PC-3 (cell line): Measurements from ENCODE around the gene KCNK13. TPM values are rescaled to one million over a fixed set of nuclear protein-coding genes. Genes with fewer than 3 reads are reported as not detected.

Source experiments
- ATAC-seq: fragments of 200-7000 bp; cut with Tn5 transposase; 2 replicates; pipeline ENCODE4 v1.9.1; 2020; ENCODE audit warnings: mild to moderate bottlenecking, moderate library complexity
- BruUV-seq: library from RNA; stranded (reverse); fragments of 400-500 nt; replicated peaks from 2 replicates; lab custom pipeline; 2021; lab: Mats Ljungman, UMichigan
- CTCF ChIA-PET: fragments of 300-600 bp; sonication (Branson Sonifier 250); formaldehyde crosslinking; loops from one replicate; lab custom pipeline; 2022; ENCODE audit warnings: antibody characterized with exemption; lab: Charles Lee
- POLR2A ChIA-PET: fragments of 300-600 bp; sonication (Branson Sonifier 250); formaldehyde crosslinking; loops from one replicate; lab custom pipeline; 2022; ENCODE audit warnings: antibody characterized with exemption; ENCODE audit not compliant: unreplicated experiment; lab: Charles Lee
- DNase-seq: peaks from one replicate; pipeline ENCODE4 v3.0.0-alpha.2; 2015
- H2AFZ ChIP-seq: fragments of 300-600 bp; sonication (generic); 2 replicates; pipeline ENCODE4 v1.6.0; 2016; ENCODE audit warnings: antibody characterized with exemption, low read length
- H3F3A ChIP-seq: fragments of 300-600 bp; sonication (generic); one replicate; pipeline ENCODE4 v1.6.0; 2017; ENCODE audit warnings: antibody characterized with exemption, low read length, control low read depth, mild to moderate bottlenecking; ENCODE audit not compliant: unreplicated experiment
- H3K27ac ChIP-seq: fragments of 300-600 bp; sonication (generic); 2 replicates; pipeline ENCODE4 v1.5.1; 2016; ENCODE audit warnings: mild to moderate bottlenecking, low read length
- H3K27me3 ChIP-seq: fragments of 300-600 bp; sonication (generic); 2 replicates; pipeline ENCODE4 v1.6.1; 2016; ENCODE audit warnings: low read length, mixed read lengths
- H3K36me3 ChIP-seq: fragments of 300-600 bp; sonication (generic); 2 replicates; pipeline ENCODE4 v1.6.1; 2016; ENCODE audit warnings: low read depth, mixed run types, low read length, mixed read lengths
- H3K4me1 ChIP-seq: fragments of 300-600 bp; sonication (generic); 2 replicates; pipeline ENCODE4 v1.5.1; 2016; ENCODE audit warnings: low read length; ENCODE audit not compliant: insufficient read depth
- H3K4me2 ChIP-seq: fragments of 300-600 bp; sonication (generic); 2 replicates; pipeline ENCODE4 v1.6.0; 2016; ENCODE audit warnings: low read length
- H3K4me3 ChIP-seq: fragments of 300-600 bp; sonication (generic); 2 replicates; pipeline ENCODE4 v1.5.1; 2016; ENCODE audit warnings: mild to moderate bottlenecking, low read length, mixed read lengths
- H3K79me2 ChIP-seq: fragments of 300-600 bp; sonication (generic); 2 replicates; pipeline ENCODE4 v1.6.1; 2017; ENCODE audit warnings: low read length, mixed read lengths
- H3K9ac ChIP-seq: fragments of 300-600 bp; sonication (generic); 2 replicates; pipeline ENCODE4 v1.6.0; 2016; ENCODE audit warnings: mild to moderate bottlenecking, low read length
- H3K9me2 ChIP-seq: fragments of 300-600 bp; sonication (generic); replicated peaks from 2 replicates; pipeline ENCODE4 v1.6.1; 2016; ENCODE audit warnings: mixed run types, low read length, mixed read lengths
- H3K9me3 ChIP-seq: fragments of 300-600 bp; sonication (generic); 2 replicates; pipeline ENCODE4 v1.6.1; 2016; ENCODE audit warnings: low read length, mixed read lengths
- H4K20me1 ChIP-seq: fragments of 300-600 bp; sonication (generic); 2 replicates; pipeline ENCODE4 v1.6.1; 2016; ENCODE audit warnings: low read length, mixed read lengths
- EZH2 ChIP-seq: fragments of 300-600 bp; sonication (generic); IDR thresholded peaks from one replicate; pipeline ENCODE4 v1.6.1; 2017; ENCODE audit warnings: antibody characterized with exemption, mild to moderate bottlenecking, low read length; ENCODE audit not compliant: unreplicated experiment
- EZH2phosphoT487 ChIP-seq: fragments of 300-600 bp; sonication (generic); IDR thresholded peaks from 2 replicates; pipeline ENCODE4 v1.6.1; 2018; ENCODE audit warnings: mild to moderate bottlenecking, antibody characterized with exemption, low read length, borderline replicate concordance
- intact Hi-C: fragments of 100-400 bp; cut with micrococcal nuclease; formaldehyde crosslinking; loops from 2 replicates; pipeline ENCODE4 v1.9.0; 2023
- total RNA-seq: library from RNA; depleted of rRNA; stranded (reverse); fragments of >200 nt; gene quantifications from 2 replicates; pipeline ENCODE4 v1.2.3, GENCODE V29; 2014
- TF ChIP-seq, protein P1 (sequence below): fragments of 300-600 bp; sonication (generic); conservative IDR thresholded peaks from 2 replicates; pipeline ENCODE4 v1.5.1; 2017; ENCODE audit warnings: antibody characterized with exemption, low read depth, mild to moderate bottlenecking, low read length

Gene KCNK13
- total RNA-seq, 1 experiment from 2014 or later, result 0.58 TPM

DNA sequence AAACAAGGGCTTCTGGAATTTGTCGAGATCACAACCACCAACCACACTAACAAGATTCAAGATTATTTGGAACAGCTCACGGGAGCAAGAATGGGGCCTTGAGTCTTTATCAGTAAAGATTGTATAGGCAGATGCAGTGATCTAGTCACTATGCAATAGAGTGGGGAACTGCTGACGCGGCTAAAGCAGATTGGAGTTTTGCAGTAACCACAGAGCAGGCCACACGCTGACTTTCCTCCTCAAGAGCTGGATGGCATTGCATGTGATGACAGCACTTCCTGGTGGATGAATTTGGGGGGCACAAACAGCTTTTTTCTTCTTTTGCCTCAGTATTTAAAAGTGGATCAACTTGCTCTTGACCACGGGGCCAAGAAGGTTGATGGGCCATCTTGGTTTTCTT is 46.0 kb downstream of the KCNK13 start:
- H2AFZ ChIP-seq, result no peak overlapping the region
- no peaks in the 10 kb centered on the region for H3F3A ChIP-seq
- H3K9me2 ChIP-seq, result no peaks in the 10 kb centered on the region
- no peak overlapping the region for H3K9ac ChIP-seq
- DNase-seq (no peak), ATAC-seq (no peak)
- H3K9me3 ChIP-seq, result no peaks in the 10 kb centered on the region
- peaks cover 23% of the 10 kb centered on the region for H3K4me1 ChIP-seq
- no peak for TF ChIP-seq EZH2
- ChIA-PET POLR2A (no interaction called here), CTCF (no interaction called here)
- H3K36me3 ChIP-seq, result no peaks in the 10 kb centered on the region
- H3K27me3 ChIP-seq, result no peaks in the 10 kb centered on the region
- no peak overlapping the region for H3K27ac ChIP-seq
- H3K4me3 ChIP-seq, result no peak overlapping the region
- intact Hi-C loops, result no loop called here
- no peaks in the 10 kb centered on the region for H3K79me2 ChIP-seq
- H3K4me2 ChIP-seq, result no peak overlapping the region
- H4K20me1 ChIP-seq, result no peaks in the 10 kb centered on the region
- no TSS peak for BruUV-seq

DNA sequence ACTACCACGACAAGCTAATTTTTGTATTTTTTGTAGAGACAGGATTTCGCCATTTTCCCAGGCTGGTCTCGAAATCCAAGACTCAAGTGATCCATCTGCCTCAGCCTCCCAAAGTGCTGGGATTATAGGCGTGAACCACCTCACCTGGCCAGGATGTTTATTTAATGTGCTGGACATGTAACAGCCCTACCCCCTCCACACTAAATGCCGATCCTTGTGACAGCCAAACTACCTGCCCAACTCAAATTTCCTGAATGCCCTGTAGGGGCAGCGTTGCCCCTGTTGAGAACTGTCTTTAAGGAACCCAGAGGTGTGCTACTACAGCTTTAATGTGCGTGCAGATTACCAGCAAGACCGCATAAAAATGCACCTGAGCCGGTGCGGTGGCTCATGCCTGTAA is 48.1 kb downstream of the KCNK13 start:
- CTCF ChIA-PET, result interaction anchor here (0.5 kb wide), 1 partner anchor 127 kb away, joined by 5 read pairs; no protein-coding TSS in a partner anchor
- no peak overlapping the region for H3K4me2 ChIP-seq

DNA sequence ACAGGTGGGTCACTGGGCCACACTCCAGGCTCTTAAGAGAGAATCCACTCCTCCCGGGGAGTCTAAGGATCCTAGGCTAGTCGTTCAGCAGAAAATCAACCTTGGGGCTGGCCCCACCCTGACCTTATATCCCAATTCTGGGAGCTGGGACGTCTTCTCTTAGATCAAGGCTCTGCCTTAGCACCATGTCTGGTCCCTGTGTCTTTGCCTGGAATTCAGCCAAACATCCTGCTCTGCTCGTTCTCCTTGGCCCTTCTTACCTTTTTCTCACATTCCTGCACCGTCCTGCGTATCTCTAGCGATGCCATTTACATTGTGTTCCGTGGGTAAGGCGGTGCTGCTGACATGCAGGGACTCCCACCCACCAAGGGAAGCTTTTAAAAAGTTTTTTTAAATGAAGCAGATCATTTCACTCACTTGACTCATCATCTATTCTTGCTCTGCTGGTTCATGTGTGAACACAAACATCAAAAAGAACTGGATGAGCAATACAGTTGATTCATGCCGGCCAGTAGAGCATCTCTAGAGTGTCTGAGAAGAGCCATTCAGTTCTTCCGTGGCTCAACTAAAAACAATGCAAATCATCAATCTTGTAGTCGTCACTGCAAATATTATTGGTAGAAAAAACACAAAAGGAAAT is 50.2 kb downstream of the KCNK13 start:
- H3K4me1 ChIP-seq, result peaks cover 33% of the 10 kb centered on the region
- H3K79me2 ChIP-seq, result no peaks in the 10 kb centered on the region
- H3K9me3 ChIP-seq, result no peaks in the 10 kb centered on the region
- ChIA-PET CTCF (no interaction called here), POLR2A (no interaction called here)
- H3K4me3 ChIP-seq, result peak overlapping the region; percentile 36; the same call in 1 of the 2 replicates
- intact Hi-C loops, result no loop called here
- peak overlapping the region; percentile 87 for H3K27ac ChIP-seq
- ATAC-seq, result peak; percentile 80
- no peaks in the 10 kb centered on the region for H4K20me1 ChIP-seq
- BruUV-seq, result no TSS peak
- H2AFZ ChIP-seq, result 0 out of 2 replicates have a peak overlapping the region, but pooled peaks have one; percentile 11
- H3F3A ChIP-seq, result no peaks in the 10 kb centered on the region
- DNase-seq, result peak; percentile 88
- H3K36me3 ChIP-seq, result no peaks in the 10 kb centered on the region
- peak overlapping the region; percentile 33; the same call in 1 of the 2 replicates for H3K9ac ChIP-seq
- H3K9me2 ChIP-seq, result no peaks in the 10 kb centered on the region
- TF ChIP-seq EZH2phosphoT487, result no peak
- peak overlapping the region; percentile 73 for H3K4me2 ChIP-seq
- H3K27me3 ChIP-seq, result no peaks in the 10 kb centered on the region

More for the DNA sequence above, 48.1 kb downstream of the KCNK13 start:
- Histone ChIP-seq H3K79me2 (no peaks in the 10 kb centered on the region), H3K27ac (no peak overlapping the region), H3K36me3 (no peaks in the 10 kb centered on the region), H3K27me3 (no peaks in the 10 kb centered on the region), H3K9me3 (no peaks in the 10 kb centered on the region), H3K9ac (no peak overlapping the region), H3K4me1 (peaks cover 19% of the 10 kb centered on the region), H3K4me3 (no peak overlapping the region), H2AFZ (no peak overlapping the region), H3K9me2 (no peaks in the 10 kb centered on the region), H3F3A (no peaks in the 10 kb centered on the region), H4K20me1 (no peaks in the 10 kb centered on the region)
- POLR2A ChIA-PET, result no interaction called here
- no TSS peak for BruUV-seq
- intact Hi-C loops, result no loop called here
- TF ChIP-seq, protein P1, sequence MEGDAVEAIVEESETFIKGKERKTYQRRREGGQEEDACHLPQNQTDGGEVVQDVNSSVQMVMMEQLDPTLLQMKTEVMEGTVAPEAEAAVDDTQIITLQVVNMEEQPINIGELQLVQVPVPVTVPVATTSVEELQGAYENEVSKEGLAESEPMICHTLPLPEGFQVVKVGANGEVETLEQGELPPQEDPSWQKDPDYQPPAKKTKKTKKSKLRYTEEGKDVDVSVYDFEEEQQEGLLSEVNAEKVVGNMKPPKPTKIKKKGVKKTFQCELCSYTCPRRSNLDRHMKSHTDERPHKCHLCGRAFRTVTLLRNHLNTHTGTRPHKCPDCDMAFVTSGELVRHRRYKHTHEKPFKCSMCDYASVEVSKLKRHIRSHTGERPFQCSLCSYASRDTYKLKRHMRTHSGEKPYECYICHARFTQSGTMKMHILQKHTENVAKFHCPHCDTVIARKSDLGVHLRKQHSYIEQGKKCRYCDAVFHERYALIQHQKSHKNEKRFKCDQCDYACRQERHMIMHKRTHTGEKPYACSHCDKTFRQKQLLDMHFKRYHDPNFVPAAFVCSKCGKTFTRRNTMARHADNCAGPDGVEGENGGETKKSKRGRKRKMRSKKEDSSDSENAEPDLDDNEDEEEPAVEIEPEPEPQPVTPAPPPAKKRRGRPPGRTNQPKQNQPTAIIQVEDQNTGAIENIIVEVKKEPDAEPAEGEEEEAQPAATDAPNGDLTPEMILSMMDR, result peak; percentile 64
- TF ChIP-seq EZH2, result no peak
- 0 out of 2 replicates have a peak, but pooled peaks have one; percentile 35 for ATAC-seq
- peak; percentile 69 for DNase-seq
